Fibroblast of lung (primary cell): Measurements from ENCODE around the gene SLC8A2.

Source experiments
- EZH2 ChIP-seq: IDR thresholded peaks from 2 replicates; pipeline ENCODE4 v1.5.1; 2012; ENCODE audit warnings: low read length, control low read depth, mild to moderate bottlenecking; ENCODE audit errors: missing control alignments
- TF ChIP-seq, protein P1 (sequence below), 2 donors: IDR thresholded peaks in 1 of 2; conservative IDR thresholded peaks in 1 of 2; 1 replicate in 1 of 2; 2 replicates in 1 of 2; pipeline ENCODE4 v1.5.1; 2011 to 2012; ENCODE audit warnings: low read length in 2 of 2, control low read depth in 1 of 2, inconsistent platforms in 1 of 2, low read depth in 1 of 2, mild to moderate bottlenecking in 1 of 2

DNA sequence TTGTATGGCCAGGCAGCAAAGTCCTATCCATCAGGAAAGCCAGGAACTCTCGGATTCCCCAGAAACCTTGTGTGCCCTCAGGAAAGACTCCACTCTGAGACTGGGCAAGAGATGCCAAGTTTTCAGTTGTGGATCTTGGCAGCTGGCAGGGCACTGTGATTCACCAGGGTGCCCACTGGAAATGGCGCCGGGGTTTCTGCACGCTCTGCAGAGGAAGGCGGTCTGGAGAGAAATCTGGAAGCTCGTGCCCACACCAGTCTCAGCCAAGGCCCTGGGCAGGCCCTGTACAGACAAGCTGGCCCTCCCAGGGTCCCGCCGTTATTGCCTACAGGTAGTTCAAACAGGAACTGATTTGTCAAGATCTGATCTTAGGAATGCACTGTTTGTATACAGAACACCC is 38.3 kb upstream of the SLC8A2 start:
- TF ChIP-seq EZH2, result no peak
- TF ChIP-seq, protein P1, sequence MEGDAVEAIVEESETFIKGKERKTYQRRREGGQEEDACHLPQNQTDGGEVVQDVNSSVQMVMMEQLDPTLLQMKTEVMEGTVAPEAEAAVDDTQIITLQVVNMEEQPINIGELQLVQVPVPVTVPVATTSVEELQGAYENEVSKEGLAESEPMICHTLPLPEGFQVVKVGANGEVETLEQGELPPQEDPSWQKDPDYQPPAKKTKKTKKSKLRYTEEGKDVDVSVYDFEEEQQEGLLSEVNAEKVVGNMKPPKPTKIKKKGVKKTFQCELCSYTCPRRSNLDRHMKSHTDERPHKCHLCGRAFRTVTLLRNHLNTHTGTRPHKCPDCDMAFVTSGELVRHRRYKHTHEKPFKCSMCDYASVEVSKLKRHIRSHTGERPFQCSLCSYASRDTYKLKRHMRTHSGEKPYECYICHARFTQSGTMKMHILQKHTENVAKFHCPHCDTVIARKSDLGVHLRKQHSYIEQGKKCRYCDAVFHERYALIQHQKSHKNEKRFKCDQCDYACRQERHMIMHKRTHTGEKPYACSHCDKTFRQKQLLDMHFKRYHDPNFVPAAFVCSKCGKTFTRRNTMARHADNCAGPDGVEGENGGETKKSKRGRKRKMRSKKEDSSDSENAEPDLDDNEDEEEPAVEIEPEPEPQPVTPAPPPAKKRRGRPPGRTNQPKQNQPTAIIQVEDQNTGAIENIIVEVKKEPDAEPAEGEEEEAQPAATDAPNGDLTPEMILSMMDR (conservative IDR thresholded peaks at IDR 0.05 in 1 of 2, IDR thresholded peaks at IDR 0.05 in 1 of 2; ENCODE audit: low read depth in 1 of 2, low read length in 2 of 2), result no peak
